Measurements from ENCODE around the gene MYH3. TPM values are rescaled to one million over a fixed set of nuclear protein-coding genes. Genes with fewer than 3 reads are reported as not detected.

Gene MYH3
- total RNA-seq, 4 donors from 2014 or later, result 0.82 to 4.0 (median 2.4) TPM

DNA sequence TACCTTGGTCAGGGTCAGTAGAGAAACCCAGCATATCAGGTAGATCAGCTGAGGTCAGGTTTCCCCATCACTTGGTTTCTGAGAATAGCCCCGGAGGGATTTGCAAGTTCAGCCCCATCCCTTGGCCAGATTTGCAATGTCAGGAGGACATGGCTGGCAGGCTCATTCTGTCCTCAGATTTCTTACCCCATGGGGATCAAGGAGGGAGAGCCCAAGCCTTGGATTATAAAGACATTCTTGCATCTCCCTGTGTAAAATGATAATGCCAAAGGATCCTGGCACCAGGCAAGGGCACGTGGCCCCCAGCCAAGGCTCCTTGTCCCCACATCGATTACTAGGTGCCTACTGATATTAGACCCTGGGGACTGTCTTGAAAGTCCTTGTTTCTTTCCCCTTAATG lies 53.2 kb downstream of the MYH3 start:
- TF ChIP-seq, protein P1, sequence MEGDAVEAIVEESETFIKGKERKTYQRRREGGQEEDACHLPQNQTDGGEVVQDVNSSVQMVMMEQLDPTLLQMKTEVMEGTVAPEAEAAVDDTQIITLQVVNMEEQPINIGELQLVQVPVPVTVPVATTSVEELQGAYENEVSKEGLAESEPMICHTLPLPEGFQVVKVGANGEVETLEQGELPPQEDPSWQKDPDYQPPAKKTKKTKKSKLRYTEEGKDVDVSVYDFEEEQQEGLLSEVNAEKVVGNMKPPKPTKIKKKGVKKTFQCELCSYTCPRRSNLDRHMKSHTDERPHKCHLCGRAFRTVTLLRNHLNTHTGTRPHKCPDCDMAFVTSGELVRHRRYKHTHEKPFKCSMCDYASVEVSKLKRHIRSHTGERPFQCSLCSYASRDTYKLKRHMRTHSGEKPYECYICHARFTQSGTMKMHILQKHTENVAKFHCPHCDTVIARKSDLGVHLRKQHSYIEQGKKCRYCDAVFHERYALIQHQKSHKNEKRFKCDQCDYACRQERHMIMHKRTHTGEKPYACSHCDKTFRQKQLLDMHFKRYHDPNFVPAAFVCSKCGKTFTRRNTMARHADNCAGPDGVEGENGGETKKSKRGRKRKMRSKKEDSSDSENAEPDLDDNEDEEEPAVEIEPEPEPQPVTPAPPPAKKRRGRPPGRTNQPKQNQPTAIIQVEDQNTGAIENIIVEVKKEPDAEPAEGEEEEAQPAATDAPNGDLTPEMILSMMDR (IDR thresholded peaks at IDR 0.05; ENCODE audit: low read depth), result no peak

DNA sequence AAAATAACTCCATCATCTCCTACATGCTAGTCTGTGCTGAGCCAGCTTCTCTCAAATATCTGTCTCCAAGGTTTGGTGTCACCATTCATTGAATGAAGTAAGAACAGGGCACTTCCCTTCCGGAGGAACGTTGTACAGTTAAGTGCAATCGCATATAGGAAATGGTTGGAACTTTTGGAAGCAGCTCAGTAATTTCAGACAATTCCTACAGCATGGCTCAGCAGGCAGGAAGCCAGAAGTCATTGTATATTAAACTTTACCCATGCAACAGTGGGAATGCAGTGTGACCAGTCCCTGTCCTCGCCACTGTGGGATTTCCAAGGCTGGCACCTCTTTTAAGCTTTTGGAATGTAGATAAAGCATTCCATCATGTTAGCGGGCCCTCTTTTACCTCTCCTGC lies 56.5 kb downstream of the MYH3 start:
- TF ChIP-seq, protein P1 (IDR thresholded peaks at IDR 0.05; ENCODE audit: low read depth), result no peak

DNA sequence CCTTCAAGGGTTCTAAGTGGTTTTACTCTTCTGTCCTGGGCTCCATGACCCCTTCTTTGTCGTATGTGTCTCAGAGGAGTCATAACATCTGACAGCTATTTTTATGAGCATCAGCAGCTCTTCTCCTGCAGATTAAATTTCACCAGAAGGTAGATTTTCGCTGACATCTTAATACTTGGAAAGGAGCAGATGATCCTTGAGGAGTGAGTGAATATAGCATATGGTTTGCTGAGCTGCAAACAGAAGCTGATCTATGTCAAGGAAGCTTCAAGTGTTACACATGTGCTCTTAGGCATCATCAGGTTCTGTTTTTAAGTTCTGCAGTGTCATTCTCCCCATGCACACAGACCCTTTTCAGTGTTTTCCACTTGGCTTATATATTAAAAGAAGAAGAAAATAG lies 58.5 kb downstream of the MYH3 start:
- TF ChIP-seq, protein P1 (IDR thresholded peaks at IDR 0.05; ENCODE audit: low read depth), result no peak

DNA sequence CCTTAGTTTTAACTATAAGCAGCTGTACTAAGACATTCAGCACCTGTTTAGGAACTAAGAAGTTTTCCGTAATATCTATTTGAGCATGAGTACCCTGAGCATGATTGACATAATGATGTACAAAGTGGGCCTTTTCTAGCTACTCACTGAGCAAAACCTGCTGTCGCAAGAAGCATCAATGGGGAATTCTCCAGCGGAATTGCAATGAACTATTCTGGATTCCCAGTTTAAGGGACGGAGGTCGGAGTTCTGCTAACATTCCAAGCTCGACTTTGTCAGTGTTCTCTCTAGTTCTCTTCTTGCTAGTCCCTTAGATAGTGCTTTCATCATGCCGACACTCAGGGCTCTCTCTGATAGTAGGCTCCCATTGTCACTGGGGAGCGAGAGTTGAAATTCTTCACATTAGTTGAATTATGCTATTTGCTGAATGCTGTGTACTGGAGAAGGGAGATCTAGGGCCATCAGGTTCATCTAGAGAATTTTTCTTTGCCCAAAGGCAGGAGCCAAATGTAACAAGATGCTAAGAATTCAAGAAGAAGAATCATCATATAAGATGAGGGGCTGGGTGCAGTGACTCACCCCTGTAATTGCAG lies 67.5 kb downstream of the MYH3 start:
- TF ChIP-seq, protein P1 (IDR thresholded peaks at IDR 0.05; ENCODE audit: low read depth), result no peak

DNA sequence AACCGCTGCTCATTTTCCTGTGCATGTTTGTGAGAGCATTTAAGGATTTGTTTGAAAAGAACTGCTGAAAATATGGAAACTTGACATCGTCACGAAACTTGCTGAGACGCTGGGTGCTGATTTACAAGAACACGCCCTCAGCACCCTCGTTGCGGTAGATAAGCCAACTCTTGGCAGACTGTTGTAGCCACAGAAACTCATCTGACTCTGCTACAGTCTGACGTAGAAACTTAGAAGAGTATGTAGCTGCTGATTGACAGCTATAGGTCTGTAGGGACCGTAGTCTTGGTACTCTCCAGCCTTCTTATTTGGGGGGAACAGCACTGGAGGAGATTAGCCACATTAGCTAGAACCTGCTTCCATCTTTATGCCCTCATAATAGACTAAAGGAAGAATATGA lies 71.6 kb downstream of the MYH3 start:
- TF ChIP-seq, protein P1 (IDR thresholded peaks at IDR 0.05; ENCODE audit: low read depth), result no peak

DNA sequence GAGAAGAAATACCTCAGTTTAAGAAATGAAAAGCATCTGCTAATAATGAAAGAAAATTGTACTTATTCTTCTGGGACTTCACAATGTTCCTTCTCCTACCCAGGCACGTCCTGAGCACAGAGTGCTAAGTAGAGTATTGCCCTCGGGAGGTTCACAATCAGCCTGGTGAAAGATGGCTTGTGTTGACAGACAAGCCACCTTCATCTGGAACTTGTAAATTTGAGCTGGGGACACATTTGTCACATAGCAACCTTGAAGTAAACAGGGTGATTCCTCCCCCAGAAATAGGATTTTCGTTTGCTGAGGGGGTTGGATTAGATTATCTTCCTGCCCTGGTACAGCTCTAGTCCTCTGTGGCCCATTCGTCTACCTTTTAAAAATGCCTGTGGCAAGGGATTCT lies 73.3 kb downstream of the MYH3 start:
- TF ChIP-seq, protein P1 (IDR thresholded peaks at IDR 0.05; ENCODE audit: low read depth), result no peak

DNA sequence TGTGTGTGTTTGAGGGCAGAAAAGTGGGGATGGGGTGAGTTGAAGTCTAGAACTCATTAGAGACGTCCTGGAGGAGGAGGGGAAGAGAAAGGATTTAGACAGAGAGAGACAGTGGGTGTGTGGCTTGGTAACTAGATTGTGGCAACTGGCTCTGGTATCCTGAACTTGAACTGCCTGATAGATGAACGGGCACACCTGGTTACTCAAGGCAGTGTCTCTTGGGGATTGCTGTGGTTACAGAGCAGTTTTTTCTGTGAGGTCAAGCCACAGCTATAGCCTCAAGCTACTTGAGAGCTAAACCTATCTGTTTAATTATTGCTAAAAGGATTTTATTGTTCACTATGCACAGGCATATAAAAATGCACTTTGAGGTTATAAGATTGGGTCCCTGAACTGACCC lies 77.8 kb downstream of the MYH3 start:
- TF ChIP-seq, protein P1 (IDR thresholded peaks at IDR 0.05; ENCODE audit: low read depth), result no peak

Other genes starting within 250 kb of the MYH3 start
- gene MYH8, start 235.4 kb downstream of the MYH3 start, total RNA-seq, result not detected
- gene MYH4, start 187.8 kb downstream of the MYH3 start, total RNA-seq, result not detected
- under 1 TPM in 3 of 4 donors, not detected in 1; 0.16 to 0.88 (median 0.38) TPM for gene MYH1, start 138.8 kb downstream of the MYH3 start, total RNA-seq
- not detected for gene MYH2, start 107.7 kb downstream of the MYH3 start, total RNA-seq
- gene SCO1, start 40.2 kb upstream of the MYH3 start, total RNA-seq, result 10 to 100 TPM; 12.8 to 28.3 (median 21.0) TPM
- gene ADPRM, start 40.3 kb upstream of the MYH3 start, total RNA-seq, result 10 to 100 TPM; 13.4 to 20.5 (median 16.2) TPM
- 10 to 100 TPM; 11.4 to 17.8 (median 14.1) TPM for gene TMEM220, start 72.7 kb upstream of the MYH3 start, total RNA-seq
- not detected for gene TMEM238L, start 146.8 kb upstream of the MYH3 start, total RNA-seq
- gene PIRT, start 180.8 kb upstream of the MYH3 start, total RNA-seq, result not detected

Measured in subcutaneous adipose tissue (tissue), 4 donors.